Panc1 (cell line): Measurements from ENCODE around the gene CIAO2B. TPM values are rescaled to one million over a fixed set of nuclear protein-coding genes. Genes with fewer than 3 reads are reported as not detected.

Experiments
- ATAC-seq: fragments of 200-7000 bp; cut with Tn5 transposase; 2 replicates; pipeline ENCODE4 v1.9.1; 2020; ENCODE audit warnings: mild to moderate bottlenecking, moderate library complexity
- BruUV-seq: library from RNA; stranded (reverse); fragments of 400-500 nt; replicated peaks from 2 replicates; lab custom pipeline; 2021; lab: Mats Ljungman, UMichigan
- CTCF ChIA-PET: fragments of 300-600 bp; sonication (Branson Sonifier 250); formaldehyde crosslinking; loops from one replicate; lab custom pipeline; 2022; ENCODE audit warnings: antibody characterized with exemption; lab: Charles Lee
- POLR2A ChIA-PET: fragments of 300-600 bp; sonication (Branson Sonifier 250); formaldehyde crosslinking; loops from one replicate; lab custom pipeline; 2022; ENCODE audit warnings: antibody characterized with exemption; lab: Charles Lee
- DNase-seq: peaks from one replicate; pipeline ENCODE4 v3.0.0-alpha.2; 2010; ENCODE audit warnings: low read depth, low spot score
- H3K27ac ChIP-seq: 2 replicates; pipeline ENCODE4 v1.5.1; 2011; ENCODE audit warnings: mild to moderate bottlenecking, low read length, inconsistent platforms
- H3K27me3 ChIP-seq: fragments of 200-500 bp; sonication (Bioruptor generic); 2 replicates; pipeline ENCODE4 v1.6.0; 2014; ENCODE audit warnings: low read length, inconsistent platforms; ENCODE audit not compliant: control insufficient read depth, insufficient read depth
- H3K36me3 ChIP-seq: fragments of 200-500 bp; sonication (Bioruptor generic); 2 replicates; pipeline ENCODE4 v1.5.1; 2014; ENCODE audit warnings: inconsistent platforms, mild to moderate bottlenecking, low read length, moderate library complexity; ENCODE audit not compliant: control insufficient read depth, insufficient read depth
- H3K4me1 ChIP-seq: 2 replicates; pipeline ENCODE4 v1.5.1; 2011; ENCODE audit warnings: inconsistent platforms, mild to moderate bottlenecking, low read length, moderate library complexity; ENCODE audit not compliant: control insufficient read depth, insufficient read depth
- H3K4me3 ChIP-seq, 2 experiments: 2 replicates each; pipeline ENCODE4 v1.5.1; 2011 to 2012; ENCODE audit warnings: low read depth in 2 of 2, low read length in 2 of 2, mild to moderate bottlenecking in 2 of 2, inconsistent platforms in 1 of 2, moderate library complexity in 1 of 2
- H3K9me3 ChIP-seq: fragments of 200-500 bp; sonication (Bioruptor generic); 2 replicates; pipeline ENCODE4 v1.5.1; 2014; ENCODE audit warnings: low read depth, mild to moderate bottlenecking, inconsistent platforms, low read length, moderate library complexity; ENCODE audit not compliant: control insufficient read depth, insufficient read depth
- CTCF ChIP-seq: fragments of 450-650 bp; IDR thresholded peaks from 2 replicates; pipeline ENCODE4 v1.5.1; 2017; ENCODE audit warnings: mild to moderate bottlenecking
- POLR2AphosphoS5 ChIP-seq: IDR thresholded peaks from 2 replicates; pipeline ENCODE4 v1.6.1; 2012; ENCODE audit warnings: mild to moderate bottlenecking, low read depth, low read length, moderate library complexity
- REST ChIP-seq, 2 experiments: IDR thresholded peaks; 2 replicates each; pipeline ENCODE4 v1.6.1; 2011 to 2012; ENCODE audit warnings: low read depth in 2 of 2, control low read depth in 1 of 2, low read length in 1 of 2, mild to moderate bottlenecking in 1 of 2, moderate library complexity in 1 of 2; ENCODE audit not compliant: insufficient read depth in 1 of 2
- SIN3A ChIP-seq: IDR thresholded peaks from 2 replicates; pipeline ENCODE4 v1.6.1; 2012; ENCODE audit warnings: low read depth, mild to moderate bottlenecking, low read length, moderate library complexity, borderline replicate concordance; ENCODE audit not compliant: insufficient read depth
- TCF7L2 ChIP-seq: IDR thresholded peaks from 2 replicates; pipeline ENCODE4 v1.6.1; 2011; ENCODE audit warnings: mild to moderate bottlenecking, low read depth, low read length, inconsistent platforms
- in situ Hi-C: cut with HindIII; loops from 2 replicates; pipeline ENCODE4 v1.10.0; 2016; ENCODE audit warnings: low sequenced_read_pairs, low pct_unique_long_range_greater_than_20kb
- intact Hi-C: fragments of 100-400 bp; cut with micrococcal nuclease; formaldehyde crosslinking; loops from one replicate; pipeline ENCODE4 v1.10.0; 2022; ENCODE audit not compliant: unreplicated experiment
- total RNA-seq: library from RNA; stranded (reverse); gene quantifications from one replicate; pipeline ENCODE4 v1.2.1, GENCODE V29; 2021; ENCODE audit not compliant: unreplicated experiment

The CIAO2B gene
- total RNA-seq, 1 experiment from 2014 or later: 96.6 TPM

GRCh38 chr16:66950437-66950836 is 16.2 kb upstream of the CIAO2B start:
- ATAC-seq (no peak), DNase-seq (no peak)
- no peaks in the 10 kb centered on the region for H3K9me3 ChIP-seq
- H3K4me1 ChIP-seq: peaks cover 7% of the 10 kb centered on the region
- intact Hi-C loops (loop anchor here (10.0 kb wide), 1 partner anchor 234 kb away; the partner anchor contains the start of gene MATCAP1), in situ Hi-C loops (no loop called here)
- no peak overlapping the region for H3K27ac ChIP-seq
- H3K27me3 ChIP-seq: no peaks in the 10 kb centered on the region
- no peak overlapping the region for H3K4me3 ChIP-seq
- no TSS peak for BruUV-seq
- CTCF ChIA-PET: no interaction called here
- POLR2A ChIA-PET: no interaction called here
- H3K36me3 ChIP-seq: no peaks in the 10 kb centered on the region
- TF ChIP-seq SIN3A (no peak), TCF7L2 (no peak), POLR2AphosphoS5 (no peak), REST (IDR thresholded peaks at IDR 0.05; ENCODE audit: insufficient read depth in 1 of 2, low read depth in 2 of 2, low read length in 1 of 2) (no peak), CTCF (no peak)

DNA sequence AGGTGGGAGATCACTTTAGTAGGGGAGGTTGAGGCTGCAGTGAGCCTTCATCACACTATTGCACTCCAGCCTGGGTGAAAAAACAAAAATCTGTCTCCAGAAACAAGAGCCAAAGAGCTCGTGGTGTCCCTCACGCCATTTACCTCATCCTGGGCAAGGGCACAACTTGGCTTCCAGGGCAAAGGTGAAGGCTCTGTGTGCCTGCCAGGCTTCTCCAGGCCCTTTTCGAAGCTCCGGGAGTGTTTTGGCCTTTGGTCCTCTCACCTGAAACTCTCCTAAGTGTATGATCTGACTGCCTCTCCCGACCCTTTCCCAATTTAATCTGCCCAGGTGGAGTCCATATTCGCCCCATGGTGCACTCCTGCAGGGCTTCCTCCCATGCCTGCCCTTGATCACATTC is 15.3 kb upstream of the CIAO2B start:
- intact Hi-C loops: loop anchor here (5.0 kb wide), 1 partner anchor 52 kb away; no protein-coding TSS in a partner anchor
- Histone ChIP-seq H3K9me3 (no peaks in the 10 kb centered on the region), H3K27ac (no peak overlapping the region), H3K27me3 (no peaks in the 10 kb centered on the region), H3K4me1 (peaks cover 7% of the 10 kb centered on the region), H3K36me3 (no peaks in the 10 kb centered on the region), H3K4me3 (no peak overlapping the region)
- no peak for TF ChIP-seq SIN3A
- no peak for TF ChIP-seq CTCF
- no peak for TF ChIP-seq REST (IDR thresholded peaks at IDR 0.05; ENCODE audit: insufficient read depth in 1 of 2, low read depth in 2 of 2, low read length in 1 of 2)
- no peak for TF ChIP-seq TCF7L2
- TF ChIP-seq POLR2AphosphoS5: no peak
- no TSS peak for BruUV-seq
- POLR2A ChIA-PET: no interaction called here
- in situ Hi-C loops: no loop called here
- CTCF ChIA-PET: interaction anchor here (0.6 kb wide), 1 partner anchor 8 kb away, joined by 9 read pairs; no protein-coding TSS in a partner anchor
- ATAC-seq (no peak), DNase-seq (no peak)
